ENCODE measurements around the gene RGS18.
"Not testable (repeated sequence)": the region's sequence is repeated elsewhere in the genome, so short reads cannot be mapped to it uniquely, and the experiment has no call there.

Gene RGS18

GRCh38 chr1:192161976-192162375, 3.7 kb downstream of the RGS18 start:
- H3K9ac ChIP-seq = no peak overlapping the region
- H3K36me3 ChIP-seq (ENCODE audit: insufficient read depth) = no peaks in the 10 kb centered on the region
- H3K4me3 ChIP-seq (IDR thresholded peaks at IDR 0.05; ENCODE audit: insufficient read depth, low read depth, low read length) = no peak overlapping the region
- no peaks in the 10 kb centered on the region for H3K79me2 ChIP-seq (ENCODE audit: insufficient read depth, low read depth)
- no peaks in the 10 kb centered on the region for H3K27me3 ChIP-seq (ENCODE audit: insufficient read depth, low read depth)
- H3K4me1 ChIP-seq (ENCODE audit: low read depth, poor library complexity, severe bottlenecking) = no peaks in the 10 kb centered on the region
- H4K20me1 ChIP-seq (ENCODE audit: insufficient read depth) = no peaks in the 10 kb centered on the region
- no peak overlapping the region for H3K4me2 ChIP-seq
- H3K27ac ChIP-seq = no peak overlapping the region
- H2AFZ ChIP-seq (ENCODE audit: low read depth) = no peak overlapping the region
- no peak for TF ChIP-seq CTCF (conservative IDR thresholded peaks at IDR 0.05; ENCODE audit: low read depth, low read length)

- no peaks in the 10 kb centered on the region for H3K79me2 ChIP-seq (ENCODE audit: insufficient read depth, low read depth)
- H3K4me3 ChIP-seq (IDR thresholded peaks at IDR 0.05; ENCODE audit: insufficient read depth, low read depth, low read length) = no peak overlapping the region
- no peak overlapping the region for H3K27ac ChIP-seq
- no peak overlapping the region for H3K4me2 ChIP-seq
- no peak overlapping the region for H3K9ac ChIP-seq
- no peaks in the 10 kb centered on the region for H3K36me3 ChIP-seq (ENCODE audit: insufficient read depth)
- no peak overlapping the region for H2AFZ ChIP-seq (ENCODE audit: low read depth)
- no peak for TF ChIP-seq CTCF (conservative IDR thresholded peaks at IDR 0.05; ENCODE audit: low read depth, low read length)
- no peaks in the 10 kb centered on the region for H3K4me1 ChIP-seq (ENCODE audit: low read depth, poor library complexity, severe bottlenecking)
- no peaks in the 10 kb centered on the region for H3K27me3 ChIP-seq (ENCODE audit: insufficient read depth, low read depth)
- no peaks in the 10 kb centered on the region for H4K20me1 ChIP-seq (ENCODE audit: insufficient read depth)
Observed at GRCh38 chr1:192162376-192162775, 4.1 kb downstream of the RGS18 start.

DNA sequence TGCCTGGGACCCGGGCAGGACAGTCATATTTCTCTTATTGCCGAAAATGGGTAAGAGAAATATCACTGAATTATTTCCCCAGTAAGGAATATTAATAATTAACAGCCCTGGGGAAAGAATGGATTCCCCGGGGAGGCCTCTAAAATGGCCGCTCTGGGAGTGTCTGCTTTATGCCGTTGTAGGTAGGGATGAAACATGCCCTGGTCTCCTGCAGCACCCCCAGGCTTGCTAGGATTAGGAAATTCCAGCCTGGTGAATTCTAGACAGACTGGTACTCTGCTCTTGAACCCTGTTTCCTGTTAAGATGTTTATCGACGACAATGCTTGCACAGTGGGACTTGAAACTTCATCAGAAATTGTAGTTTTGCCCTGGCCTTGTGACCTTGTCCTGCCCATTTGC, 6.7 kb downstream of the RGS18 start:
- not testable (repeated sequence) for H3K4me3 ChIP-seq (IDR thresholded peaks at IDR 0.05; ENCODE audit: insufficient read depth, low read depth, low read length)

GRCh38 chr1:192167011-192167410, 8.7 kb downstream of the RGS18 start:
- no peak overlapping the region for H3K27ac ChIP-seq
- no peaks in the 10 kb centered on the region for H3K79me2 ChIP-seq (ENCODE audit: insufficient read depth, low read depth)
- H3K27me3 ChIP-seq (ENCODE audit: insufficient read depth, low read depth) = no peaks in the 10 kb centered on the region
- no peak overlapping the region for H2AFZ ChIP-seq (ENCODE audit: low read depth)
- no peak overlapping the region for H3K9ac ChIP-seq
- no peaks in the 10 kb centered on the region for H3K4me1 ChIP-seq (ENCODE audit: low read depth, poor library complexity, severe bottlenecking)
- no peak overlapping the region for H3K4me2 ChIP-seq
- no peaks in the 10 kb centered on the region for H4K20me1 ChIP-seq (ENCODE audit: insufficient read depth)
- no peak for TF ChIP-seq CTCF (conservative IDR thresholded peaks at IDR 0.05; ENCODE audit: low read depth, low read length)
- H3K4me3 ChIP-seq (IDR thresholded peaks at IDR 0.05; ENCODE audit: insufficient read depth, low read depth, low read length) = no peak overlapping the region
- no peaks in the 10 kb centered on the region; the same call in 1 of the 2 replicates for H3K36me3 ChIP-seq (ENCODE audit: insufficient read depth)

More for the DNA sequence above, 6.7 kb downstream of the RGS18 start:
- not testable (repeated sequence) for H2AFZ ChIP-seq (ENCODE audit: low read depth); H3K36me3 ChIP-seq (ENCODE audit: insufficient read depth); H3K9ac ChIP-seq; H3K27ac ChIP-seq; H3K4me1 ChIP-seq (ENCODE audit: low read depth, poor library complexity, severe bottlenecking); H3K27me3 ChIP-seq (ENCODE audit: insufficient read depth, low read depth); H4K20me1 ChIP-seq (ENCODE audit: insufficient read depth); H3K4me2 ChIP-seq; H3K79me2 ChIP-seq (ENCODE audit: insufficient read depth, low read depth)

GRCh38 chr1:192167911-192168700, 9.8 kb downstream of the RGS18 start:
- Histone ChIP-seq H3K4me3 (IDR thresholded peaks at IDR 0.05; ENCODE audit: insufficient read depth, low read depth, low read length) (no peak overlapping the region), H3K4me1 (ENCODE audit: low read depth, poor library complexity, severe bottlenecking) (no peaks in the 10 kb centered on the region), H4K20me1 (ENCODE audit: insufficient read depth) (no peaks in the 10 kb centered on the region), H3K27me3 (ENCODE audit: insufficient read depth, low read depth) (no peaks in the 10 kb centered on the region), H2AFZ (ENCODE audit: low read depth) (no peak overlapping the region), H3K36me3 (ENCODE audit: insufficient read depth) (no peaks in the 10 kb centered on the region; the same call in 1 of the 2 replicates), H3K27ac (no peak overlapping the region), H3K79me2 (ENCODE audit: insufficient read depth, low read depth) (no peaks in the 10 kb centered on the region), H3K4me2 (no peak overlapping the region), H3K9ac (no peak overlapping the region)
- no peak for TF ChIP-seq CTCF (conservative IDR thresholded peaks at IDR 0.05; ENCODE audit: low read depth, low read length)
